Activated CD4-positive, alpha-beta memory T cell treated with anti-CD3 and anti-CD28 coated beads for 36 hours (primary cell): ENCODE measurements around the gene SLC9A4. TPM values are rescaled to one million over a fixed set of nuclear protein-coding genes. Genes with fewer than 3 reads are reported as not detected.
A peak's percentile ranks its signal among the peaks of the same experiment; 100 is the strongest.

Source experiments
- CTCF ChIA-PET: fragments of 350-600 bp; sonication (Branson Sonifier 250); formaldehyde crosslinking; loops from one replicate; lab custom pipeline; 2021; ENCODE audit warnings: antibody characterized with exemption, inconsistent platforms; lab: Charles Lee
- POLR2A ChIA-PET: fragments of 350-600 bp; sonication (Branson Sonifier 250); formaldehyde crosslinking; loops from one replicate; lab custom pipeline; 2021; ENCODE audit warnings: antibody characterized with exemption; lab: Charles Lee
- DNase-seq: peaks from one replicate; pipeline ENCODE4 v3.0.0-alpha.2; 2020
- H3K27ac Mint-ChIP-seq: one replicate; pipeline ENCODE4 v1.8.0; 2021; ENCODE audit warnings: mixed read lengths
- H3K27me3 Mint-ChIP-seq: one replicate; pipeline ENCODE4 v1.8.0; 2021; ENCODE audit warnings: mixed read lengths
- H3K36me3 Mint-ChIP-seq: one replicate; pipeline ENCODE4 v1.8.0; 2021; ENCODE audit warnings: mixed read lengths
- H3K4me1 Mint-ChIP-seq: one replicate; pipeline ENCODE4 v1.8.0; 2021; ENCODE audit warnings: low read depth, mixed read lengths
- H3K4me3 Mint-ChIP-seq: one replicate; pipeline ENCODE4 v1.8.0; 2021; ENCODE audit warnings: mild to moderate bottlenecking, mixed read lengths
- H3K9me3 Mint-ChIP-seq: one replicate; pipeline ENCODE4 v1.8.0; 2021; ENCODE audit warnings: mixed read lengths
- intact Hi-C: fragments of 100-400 bp; cut with micrococcal nuclease; formaldehyde crosslinking; loops from one replicate; pipeline ENCODE4 v1.15.1; 2023
- total RNA-seq, 2 experiments: library from RNA; stranded (reverse); gene quantifications; one replicate each; pipeline ENCODE4 v1.2.3, GENCODE V29; 2021

Gene SLC9A4
- total RNA-seq, 2 experiments from 2014 or later, result 0.10 TPM; not detected in 1

DNA sequence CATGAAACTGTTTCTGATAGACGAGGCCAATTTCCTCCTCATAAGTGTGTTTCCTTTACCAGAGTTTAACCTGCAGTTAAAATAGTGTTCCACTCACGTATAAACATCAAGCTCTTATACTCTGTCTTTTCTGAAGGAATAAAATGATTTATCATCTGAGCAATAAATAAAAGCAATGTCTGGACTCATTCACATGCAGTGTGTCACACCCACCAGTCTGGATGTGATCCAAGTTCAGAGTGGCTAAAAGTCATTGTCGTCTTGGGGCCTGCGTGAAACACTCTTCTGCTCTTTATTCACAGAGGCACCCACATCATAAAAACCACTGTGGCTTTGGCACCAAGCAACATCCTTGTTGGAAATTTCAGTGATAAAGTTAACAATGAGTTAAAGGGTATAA is 19.5 kb upstream of the SLC9A4 start:
- H3K27ac Mint-ChIP-seq, result no peak overlapping the region
- H3K27me3 Mint-ChIP-seq, result peaks cover 6% of the 10 kb centered on the region
- no peaks in the 10 kb centered on the region for H3K36me3 Mint-ChIP-seq
- H3K4me1 Mint-ChIP-seq, result no peaks in the 10 kb centered on the region
- POLR2A ChIA-PET, result no interaction called here
- DNase-seq, result no peak
- no peak overlapping the region for H3K4me3 Mint-ChIP-seq
- H3K9me3 Mint-ChIP-seq, result peaks cover 5% of the 10 kb centered on the region
- CTCF ChIA-PET, result interaction anchor here (0.8 to 3.6 kb wide), 3 partner anchors 19 to 433 kb away, joined by 3 to 17 read pairs (median 6); partner anchors contain the start of gene SLC9A4
- intact Hi-C loops, result no loop called here

DNA sequence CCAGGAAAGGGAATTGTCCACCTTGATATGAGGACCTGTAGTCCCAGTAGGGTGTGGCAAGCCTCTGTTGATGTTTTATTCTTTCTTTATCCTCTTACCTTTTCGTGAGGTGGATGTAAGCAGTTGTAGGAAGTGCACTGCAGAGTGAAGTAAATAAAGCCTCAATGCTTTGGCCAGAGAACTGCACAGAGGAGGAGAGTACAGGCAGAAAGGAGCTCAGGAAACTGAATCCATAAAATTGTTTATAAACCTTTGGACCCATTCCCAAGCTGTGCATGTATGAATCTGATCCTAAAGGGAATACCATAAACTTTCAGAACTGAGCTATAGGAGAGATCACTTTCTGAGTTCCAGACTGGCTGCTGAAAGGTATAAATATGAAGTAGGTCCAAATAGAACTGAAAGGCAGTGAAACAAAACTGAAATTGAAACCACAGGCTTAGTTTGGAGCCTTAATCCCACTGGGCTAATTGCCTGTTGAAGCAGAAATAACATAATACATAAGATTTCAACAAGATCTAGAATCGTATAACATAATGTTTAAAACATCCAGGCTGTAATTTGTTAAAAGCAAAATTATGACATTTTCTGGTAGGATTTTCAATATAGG is 17.9 kb upstream of the SLC9A4 start:
- Mint-ChIP-seq H3K4me3 (no peak overlapping the region), H3K27me3 (peaks cover 6% of the 10 kb centered on the region), H3K36me3 (no peaks in the 10 kb centered on the region), H3K27ac (no peak overlapping the region), H3K9me3 (peaks cover 5% of the 10 kb centered on the region), H3K4me1 (no peaks in the 10 kb centered on the region)
- POLR2A ChIA-PET, result no interaction called here
- CTCF ChIA-PET, result interaction anchor here (0.6 to 3.6 kb wide), 3 partner anchors 11 to 215 kb away, joined by 3 to 17 read pairs (median 3); partner anchors contain the start of gene SLC9A4
- intact Hi-C loops, result no loop called here
- no peak for DNase-seq

DNA sequence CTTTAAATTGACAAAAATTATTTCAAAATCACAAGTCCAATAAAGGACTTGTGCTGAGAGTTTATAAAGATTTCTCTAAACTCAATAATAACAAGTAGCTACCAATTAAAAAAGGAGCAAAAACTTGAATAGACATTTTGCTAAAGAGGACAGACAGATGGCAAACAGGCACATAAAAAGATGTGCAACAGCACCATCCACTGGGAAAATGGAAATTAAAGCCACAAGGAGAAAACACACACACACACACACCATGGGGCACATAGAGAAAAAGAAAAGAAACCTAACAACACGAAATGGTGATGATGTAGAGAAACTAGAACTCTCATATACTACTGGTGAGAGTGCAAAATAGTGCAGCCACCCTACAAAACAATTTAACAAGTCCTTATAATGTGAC is 12.6 kb upstream of the SLC9A4 start:
- ChIA-PET CTCF (interaction anchor here (0.8 to 2.8 kb wide), 5 partner anchors 10 to 587 kb away, joined by 3 to 10 read pairs (median 8); no protein-coding TSS in a partner anchor), POLR2A (no interaction called here)

DNA sequence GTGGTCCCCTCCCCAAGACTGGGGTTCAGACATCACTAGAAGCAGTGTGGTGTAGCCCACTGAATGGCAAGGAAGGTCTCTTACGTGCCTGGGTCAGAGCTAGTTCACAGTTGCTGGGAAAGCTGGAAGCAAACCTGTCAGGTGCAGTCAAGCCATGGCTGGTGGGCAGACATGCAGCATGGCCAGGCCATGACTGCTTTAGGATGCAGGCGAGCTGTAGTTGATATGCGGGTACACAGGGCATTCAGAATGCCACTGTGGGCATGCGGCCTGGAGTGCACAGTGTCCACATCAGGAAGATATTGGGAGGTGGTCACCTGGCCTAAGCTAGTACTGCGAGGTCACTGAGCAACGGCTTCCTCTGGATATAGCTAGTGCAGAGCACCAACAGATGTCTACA is 11.8 kb upstream of the SLC9A4 start:
- H3K4me3 Mint-ChIP-seq, result no peak overlapping the region
- no peak overlapping the region for H3K27ac Mint-ChIP-seq
- no peaks in the 10 kb centered on the region for H3K4me1 Mint-ChIP-seq
- peaks cover 5% of the 10 kb centered on the region for H3K27me3 Mint-ChIP-seq
- ChIA-PET CTCF (interaction anchor here (0.8 to 2.8 kb wide), 5 partner anchors 10 to 588 kb away, joined by 3 to 10 read pairs (median 8); partner anchors contain the start of gene SLC9A4), POLR2A (no interaction called here)
- no peaks in the 10 kb centered on the region for H3K36me3 Mint-ChIP-seq
- intact Hi-C loops, result no loop called here
- no peak for DNase-seq
- H3K9me3 Mint-ChIP-seq, result no peaks in the 10 kb centered on the region

More for the DNA sequence above, 12.6 kb upstream of the SLC9A4 start:
- Mint-ChIP-seq H3K36me3 (no peaks in the 10 kb centered on the region), H3K27me3 (peaks cover 7% of the 10 kb centered on the region), H3K27ac (no peak overlapping the region), H3K9me3 (peaks cover 5% of the 10 kb centered on the region), H3K4me3 (no peak overlapping the region), H3K4me1 (no peaks in the 10 kb centered on the region)
- intact Hi-C loops, result no loop called here
- no peak for DNase-seq

GRCh38 chr2:102463160-102463559 is 9.9 kb upstream of the SLC9A4 start:
- no peaks in the 10 kb centered on the region for H3K36me3 Mint-ChIP-seq
- H3K9me3 Mint-ChIP-seq, result no peaks in the 10 kb centered on the region
- POLR2A ChIA-PET, result no interaction called here
- no peaks in the 10 kb centered on the region for H3K4me1 Mint-ChIP-seq
- DNase-seq, result no peak
- intact Hi-C loops, result no loop called here
- CTCF ChIA-PET, result interaction anchor here (0.8 kb wide), 1 partner anchor 254 kb away, joined by 3 read pairs; no protein-coding TSS in a partner anchor
- H3K27ac Mint-ChIP-seq, result no peak overlapping the region
- no peak overlapping the region for H3K4me3 Mint-ChIP-seq
- H3K27me3 Mint-ChIP-seq, result peaks cover 10% of the 10 kb centered on the region

- ChIA-PET POLR2A (no interaction called here), CTCF (interaction anchor here (2.2 to 7.3 kb wide), 3 partner anchors 9 to 144 kb away, joined by 8 to 122 read pairs (median 56); no protein-coding TSS in a partner anchor)
- H3K4me3 Mint-ChIP-seq, result no peak overlapping the region
- no peak overlapping the region for H3K27ac Mint-ChIP-seq
- H3K27me3 Mint-ChIP-seq, result peaks cover 24% of the 10 kb centered on the region
- no peaks in the 10 kb centered on the region for H3K4me1 Mint-ChIP-seq
- peaks cover 12% of the 10 kb centered on the region for H3K9me3 Mint-ChIP-seq
- H3K36me3 Mint-ChIP-seq, result no peaks in the 10 kb centered on the region
- no peak for DNase-seq
- intact Hi-C loops, result loop anchor here (10.0 kb wide), 1 partner anchor 235 kb away; no protein-coding TSS in a partner anchor
Observed at GRCh38 chr2:102470168-102470567, 2.9 kb upstream of the SLC9A4 start.

GRCh38 chr2:102473631-102474030 is 605 bp downstream of the SLC9A4 start:
- Mint-ChIP-seq H3K9me3 (peaks cover 9% of the 10 kb centered on the region), H3K4me1 (no peaks in the 10 kb centered on the region), H3K27me3 (peaks cover 20% of the 10 kb centered on the region), H3K36me3 (no peaks in the 10 kb centered on the region), H3K4me3 (no peak overlapping the region), H3K27ac (no peak overlapping the region)
- intact Hi-C loops, result loop anchor here (1.0 to 10.0 kb wide), 3 partner anchors 119 to 231 kb away; no protein-coding TSS in a partner anchor
- POLR2A ChIA-PET, result no interaction called here
- DNase-seq, result no peak
- CTCF ChIA-PET, result interaction anchor here (0.7 to 7.3 kb wide), 38 partner anchors 9 to 399 kb away, joined by 3 to 122 read pairs (median 5); no protein-coding TSS in a partner anchor

- H3K4me3 Mint-ChIP-seq, result no peak overlapping the region
- intact Hi-C loops, result loop anchor here (10.0 kb wide), 1 partner anchor 230 kb away; no protein-coding TSS in a partner anchor
- CTCF ChIA-PET, result interaction anchor here (0.5 to 7.3 kb wide), 8 partner anchors 9 to 258 kb away, joined by 3 to 122 read pairs (median 4); no protein-coding TSS in a partner anchor
- peaks cover 4% of the 10 kb centered on the region for H3K9me3 Mint-ChIP-seq
- no peak for DNase-seq
- POLR2A ChIA-PET, result no interaction called here
- H3K27me3 Mint-ChIP-seq, result peaks cover 17% of the 10 kb centered on the region
- H3K27ac Mint-ChIP-seq, result no peak overlapping the region
- peaks cover 8% of the 10 kb centered on the region for H3K4me1 Mint-ChIP-seq
- no peaks in the 10 kb centered on the region for H3K36me3 Mint-ChIP-seq
Observed at GRCh38 chr2:102474785-102475184, 1.8 kb downstream of the SLC9A4 start.

DNA sequence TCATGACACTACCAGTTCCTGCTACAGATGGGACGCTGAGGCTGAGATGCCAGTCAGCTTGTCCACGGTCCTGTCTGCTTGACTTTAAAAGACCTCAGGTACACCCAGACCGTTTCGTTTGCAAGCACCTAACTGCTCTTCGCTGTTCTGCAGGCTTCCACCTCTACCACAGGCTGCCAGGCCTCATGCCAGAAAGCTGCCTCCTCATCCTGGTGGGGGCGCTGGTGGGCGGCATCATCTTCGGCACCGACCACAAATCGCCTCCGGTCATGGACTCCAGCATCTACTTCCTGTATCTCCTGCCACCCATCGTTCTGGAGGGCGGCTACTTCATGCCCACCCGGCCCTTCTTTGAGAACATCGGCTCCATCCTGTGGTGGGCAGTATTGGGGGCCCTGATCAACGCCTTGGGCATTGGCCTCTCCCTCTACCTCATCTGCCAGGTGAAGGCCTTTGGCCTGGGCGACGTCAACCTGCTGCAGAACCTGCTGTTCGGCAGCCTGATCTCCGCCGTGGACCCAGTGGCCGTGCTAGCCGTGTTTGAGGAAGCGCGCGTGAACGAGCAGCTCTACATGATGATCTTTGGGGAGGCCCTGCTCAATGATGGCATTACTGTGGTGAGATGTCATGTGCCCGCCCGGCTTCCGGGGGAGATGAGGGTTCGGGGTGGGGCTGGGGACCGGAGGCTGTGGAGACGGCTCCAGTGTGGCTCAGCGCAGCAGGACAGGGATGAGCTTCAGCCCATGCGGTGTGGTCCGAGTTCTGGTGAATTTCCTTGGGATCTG is 5.9 kb downstream of the SLC9A4 start:
- intact Hi-C loops, result loop anchor here (10.0 kb wide), 1 partner anchor 226 kb away; no protein-coding TSS in a partner anchor
- H3K27ac Mint-ChIP-seq, result peak overlapping the region; percentile 19
- no peak overlapping the region for H3K4me3 Mint-ChIP-seq
- peaks cover 10% of the 10 kb centered on the region for H3K4me1 Mint-ChIP-seq
- no peaks in the 10 kb centered on the region for H3K36me3 Mint-ChIP-seq
- ChIA-PET POLR2A (no interaction called here), CTCF (interaction anchor here (0.8 to 1.0 kb wide), 2 partner anchors 118 to 137 kb away, joined by 3 read pairs; no protein-coding TSS in a partner anchor)
- peaks cover 13% of the 10 kb centered on the region for H3K27me3 Mint-ChIP-seq
- no peaks in the 10 kb centered on the region for H3K9me3 Mint-ChIP-seq
- DNase-seq, result no peak

DNA sequence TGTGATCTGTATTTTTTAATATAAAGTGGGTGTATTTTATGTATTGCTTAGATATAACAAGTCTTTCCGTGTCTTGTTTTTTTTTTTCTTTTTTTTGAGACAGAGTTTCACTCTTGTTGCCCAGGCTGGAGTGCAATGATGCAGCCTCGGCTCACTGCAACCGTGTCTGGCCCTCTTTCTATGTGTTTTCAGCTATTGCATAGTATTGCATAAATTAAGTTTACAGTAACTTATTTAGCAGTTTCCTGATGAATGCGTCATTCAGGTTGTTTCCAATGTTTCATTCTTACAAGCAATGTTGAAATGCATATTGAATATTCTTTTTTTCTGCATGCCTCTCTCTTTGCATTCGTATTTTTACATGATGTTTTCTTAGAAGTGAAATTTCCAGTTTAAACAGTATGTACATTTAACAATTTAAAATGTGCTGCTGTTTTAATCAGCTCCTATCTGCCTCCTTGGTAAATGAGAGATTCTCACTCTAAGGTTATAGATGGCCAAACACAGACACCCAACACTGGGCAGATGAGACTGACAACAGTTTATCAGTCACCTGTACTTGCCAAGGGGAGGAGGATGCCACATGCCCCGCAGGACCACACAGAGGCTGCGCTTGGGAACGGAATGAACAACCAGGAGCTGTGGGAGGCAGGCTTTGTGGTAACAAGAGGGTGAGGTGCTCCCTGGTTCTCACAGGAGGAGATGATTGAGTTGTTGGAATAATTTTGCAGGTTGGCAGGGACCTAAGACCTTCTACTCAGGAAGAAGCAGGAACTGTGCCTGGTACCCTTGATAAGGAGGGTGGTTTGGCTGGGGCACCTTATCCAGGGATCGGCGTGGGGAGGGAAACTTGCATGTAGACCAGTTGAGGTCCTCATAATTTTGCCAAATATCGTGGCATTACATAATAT is 7.5 kb downstream of the SLC9A4 start:
- H3K4me3 Mint-ChIP-seq, result no peak overlapping the region
- ChIA-PET CTCF (no interaction called here), POLR2A (no interaction called here)
- H3K4me1 Mint-ChIP-seq, result peaks cover 10% of the 10 kb centered on the region
- H3K9me3 Mint-ChIP-seq, result no peaks in the 10 kb centered on the region
- H3K36me3 Mint-ChIP-seq, result no peaks in the 10 kb centered on the region
- intact Hi-C loops, result no loop called here
- DNase-seq, result no peak
- no peak overlapping the region for H3K27ac Mint-ChIP-seq
- H3K27me3 Mint-ChIP-seq, result peaks cover 13% of the 10 kb centered on the region

DNA sequence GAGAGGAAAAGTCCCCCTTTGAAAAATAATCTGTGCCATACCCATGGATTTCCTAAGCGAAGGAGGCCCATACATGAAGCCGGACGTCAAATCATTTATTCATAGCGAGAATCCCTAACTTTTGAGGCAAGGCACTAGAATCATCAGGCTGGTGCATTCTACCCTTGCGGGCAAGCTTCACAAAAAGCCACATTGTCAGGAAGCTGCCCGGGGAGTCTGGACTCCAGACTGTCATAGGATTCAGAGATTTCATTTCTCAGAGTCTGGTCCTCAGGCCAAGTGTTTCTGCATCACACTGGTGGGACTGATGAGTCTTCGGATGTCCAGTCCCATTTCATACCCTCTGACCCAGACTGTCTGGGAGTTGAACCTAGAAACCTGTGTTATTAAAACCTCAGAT is 8.9 kb downstream of the SLC9A4 start:
- Mint-ChIP-seq H3K27me3 (peaks cover 18% of the 10 kb centered on the region), H3K9me3 (no peaks in the 10 kb centered on the region), H3K36me3 (no peaks in the 10 kb centered on the region), H3K4me3 (no peak overlapping the region), H3K4me1 (peaks cover 10% of the 10 kb centered on the region), H3K27ac (no peak overlapping the region)
- ChIA-PET POLR2A (no interaction called here), CTCF (interaction anchor here (2.0 kb wide), 1 partner anchor 9 kb away, joined by 7 read pairs; the partner anchor contains the start of gene SLC9A4)
- DNase-seq, result no peak
- intact Hi-C loops, result no loop called here
